Sigmoid colon (tissue), 4 donors: Measurements from ENCODE around the gene ADGRA3.

ENCODE experiments used
- EP300 ChIP-seq, 4 donors: sonication (generic); formaldehyde crosslinking; IDR thresholded peaks; one replicate each; pipeline ENCODE4 v1.6.1; 2017; ENCODE audit warnings: antibody characterized with exemption in 4 of 4
- POLR2A ChIP-seq, 2 donors: fragments of 450-650 bp; IDR thresholded peaks; one replicate each; pipeline ENCODE4 v1.6.1; 2016; ENCODE audit warnings: antibody characterized with exemption in 2 of 2, mild to moderate bottlenecking in 2 of 2, moderate library complexity in 2 of 2
- TF ChIP-seq, protein P1 (sequence below), 4 experiments: fragments of 450-650 bp in 3 of 4; fragments of 200-600 bp in 1 of 4; IDR thresholded peaks; one replicate each; pipeline ENCODE4 v1.5.1; 2016 to 2019; ENCODE audit warnings: antibody characterized with exemption in 4 of 4, mild to moderate bottlenecking in 3 of 4, moderate library complexity in 2 of 4

DNA sequence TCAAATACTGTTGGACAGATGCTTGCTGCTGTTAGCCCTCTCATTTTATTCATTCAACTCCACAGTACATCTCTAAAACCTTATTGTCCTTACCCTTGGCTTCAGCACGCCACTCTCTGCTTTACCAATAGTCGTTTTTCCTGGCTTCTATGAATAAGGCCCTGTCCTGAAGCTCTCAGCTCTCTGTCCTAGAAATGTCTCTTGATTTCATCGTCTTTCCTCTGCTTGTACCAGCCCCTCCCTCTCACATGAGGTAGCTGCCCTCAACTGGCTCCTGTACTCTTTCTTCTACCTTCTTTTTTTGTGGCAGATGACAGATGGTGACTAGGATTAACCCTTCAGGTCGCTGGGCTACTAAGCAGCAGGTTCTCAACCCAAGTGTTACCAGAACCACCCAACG is 11.4 kb downstream of the ADGRA3 start:
- no peak for TF ChIP-seq POLR2A (IDR thresholded peaks at IDR 0.05)
- TF ChIP-seq, protein P1, sequence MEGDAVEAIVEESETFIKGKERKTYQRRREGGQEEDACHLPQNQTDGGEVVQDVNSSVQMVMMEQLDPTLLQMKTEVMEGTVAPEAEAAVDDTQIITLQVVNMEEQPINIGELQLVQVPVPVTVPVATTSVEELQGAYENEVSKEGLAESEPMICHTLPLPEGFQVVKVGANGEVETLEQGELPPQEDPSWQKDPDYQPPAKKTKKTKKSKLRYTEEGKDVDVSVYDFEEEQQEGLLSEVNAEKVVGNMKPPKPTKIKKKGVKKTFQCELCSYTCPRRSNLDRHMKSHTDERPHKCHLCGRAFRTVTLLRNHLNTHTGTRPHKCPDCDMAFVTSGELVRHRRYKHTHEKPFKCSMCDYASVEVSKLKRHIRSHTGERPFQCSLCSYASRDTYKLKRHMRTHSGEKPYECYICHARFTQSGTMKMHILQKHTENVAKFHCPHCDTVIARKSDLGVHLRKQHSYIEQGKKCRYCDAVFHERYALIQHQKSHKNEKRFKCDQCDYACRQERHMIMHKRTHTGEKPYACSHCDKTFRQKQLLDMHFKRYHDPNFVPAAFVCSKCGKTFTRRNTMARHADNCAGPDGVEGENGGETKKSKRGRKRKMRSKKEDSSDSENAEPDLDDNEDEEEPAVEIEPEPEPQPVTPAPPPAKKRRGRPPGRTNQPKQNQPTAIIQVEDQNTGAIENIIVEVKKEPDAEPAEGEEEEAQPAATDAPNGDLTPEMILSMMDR (IDR thresholded peaks at IDR 0.05), result no peak
- TF ChIP-seq EP300 (IDR thresholded peaks at IDR 0.05), result no peak
